GM18508 (cell line): ENCODE measurements around the gene C12orf56.

Experiments
- ATAC-seq: cut with Tn5 transposase; IDR thresholded peaks from one replicate; pipeline ENCODE4 v1.9.1; 2021; ENCODE audit warnings: moderate number of reproducible peaks; ENCODE audit not compliant: insufficient read depth, unreplicated experiment

C12orf56 gene

GRCh38 chr12:64390275-64390851 lies at the start of gene C12orf56:
C12orf56 (minus strand) TSS chr12:64390758; CDS start chr12:64390565, 193 bp downstream.
- no peak for ATAC-seq

- ATAC-seq: no peak
Measured at GRCh38 chr12:64440100-64440499, 49.5 kb upstream of the C12orf56 start.

- ATAC-seq: no peak
Measured at GRCh38 chr12:64433915-64434314, 43.4 kb upstream of the C12orf56 start.

GRCh38 chr12:64431791-64432190 lies 41.2 kb upstream of the C12orf56 start:
- no peak for ATAC-seq

- no peak for ATAC-seq
Measured at GRCh38 chr12:64430886-64431285, 40.3 kb upstream of the C12orf56 start.

- ATAC-seq: no peak
Measured at GRCh38 chr12:64428956-64429355, 38.4 kb upstream of the C12orf56 start.

GRCh38 chr12:64427988-64428387 lies 37.4 kb upstream of the C12orf56 start:
- no peak for ATAC-seq

GRCh38 chr12:64419696-64420095 lies 29.1 kb upstream of the C12orf56 start:
- ATAC-seq: no peak

- ATAC-seq: no peak
Measured at GRCh38 chr12:64418209-64418608, 27.7 kb upstream of the C12orf56 start.

GRCh38 chr12:64413884-64414283 lies 23.3 kb upstream of the C12orf56 start:
- ATAC-seq: no peak

GRCh38 chr12:64412459-64412858 lies 21.9 kb upstream of the C12orf56 start:
- ATAC-seq: no peak

- ATAC-seq: no peak
Measured at GRCh38 chr12:64411427-64411826, 20.9 kb upstream of the C12orf56 start.

- no peak for ATAC-seq
Measured at GRCh38 chr12:64407342-64408223, 17.0 kb upstream of the C12orf56 start.

- ATAC-seq: peak; percentile 31
Measured at GRCh38 chr12:64404470-64405256, 14.1 kb upstream of the C12orf56 start.

GRCh38 chr12:64403707-64404469 lies 13.3 kb upstream of the C12orf56 start, which contains the start of gene XPOT:
XPOT (plus strand) TSS chr12:64404392; CDS start chr12:64410036, 5,644 bp downstream.
- peak; percentile 94 for ATAC-seq

GRCh38 chr12:64402181-64402580 lies 11.6 kb upstream of the C12orf56 start:
- no peak for ATAC-seq

- no peak for ATAC-seq
Measured at GRCh38 chr12:64400041-64400440, 9.5 kb upstream of the C12orf56 start.

GRCh38 chr12:64395739-64396138 lies 5.2 kb upstream of the C12orf56 start:
- no peak for ATAC-seq

GRCh38 chr12:64392221-64392620 lies 1.7 kb upstream of the C12orf56 start:
- ATAC-seq: no peak

GRCh38 chr12:64389154-64389553 lies 1.4 kb downstream of the C12orf56 start:
- ATAC-seq: no peak
